ENCODE results near the gene TRIM13. TPM values are rescaled to one million over a fixed set of nuclear protein-coding genes. Genes with fewer than 3 reads are reported as not detected.

Gene TRIM13
- total and polyA plus RNA-seq, 2 of the 8 experiments (the other 6 are each of a cell fraction or from before 2014, with no cell fraction given) = 21.2 to 31.5 TPM

DNA sequence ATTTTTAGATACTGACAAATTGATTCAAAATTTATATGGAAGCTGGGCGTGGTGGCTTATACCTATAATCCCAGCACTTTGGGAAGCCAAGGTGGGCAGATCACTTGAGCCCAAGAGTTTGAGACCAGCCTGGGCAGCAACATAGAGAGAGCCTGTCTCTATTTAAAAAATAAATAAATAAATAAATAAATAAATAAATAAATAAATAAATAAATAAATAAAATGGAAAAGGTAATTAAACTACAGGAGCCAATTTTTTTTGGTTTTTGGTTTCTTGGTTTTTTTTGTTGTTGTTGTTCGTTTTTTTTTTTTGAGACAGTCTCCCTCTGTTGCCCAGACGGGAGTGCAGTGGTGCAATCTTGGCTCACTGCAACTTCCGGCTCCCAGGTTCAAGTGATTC, 29.4 kb upstream of the TRIM13 start:
- Histone ChIP-seq H3K79me1 (ENCODE audit: low read depth, low read length) (no peaks in the 10 kb centered on the region), H2BK20ac (ENCODE audit: low read length) (no peak overlapping the region), H3K9ac (replicated peaks in 1 of 4; ENCODE audit: extremely low read depth in 1 of 4, low read depth in 3 of 4, low read length in 3 of 4) (no peak overlapping the region), H3K23me2 (ENCODE audit: low read depth, low read length) (no peaks in the 10 kb centered on the region), H3K18ac (ENCODE audit: extremely low read depth, low read length) (no peak overlapping the region), H3K14ac (ENCODE audit: insufficient read length) (no peak overlapping the region), H4K5ac (ENCODE audit: insufficient read length, low read depth, low read length) (no peak overlapping the region), H3K4me2 (ENCODE audit: insufficient read depth in 1 of 2, low read depth in 2 of 2, low read length in 2 of 2) (no peak overlapping the region), H2AK5ac (ENCODE audit: low read depth, low read length) (no peak overlapping the region), H2BK15ac (ENCODE audit: low read length) (no peak overlapping the region), H3K27ac (ENCODE audit: low read depth, low read length) (no peak overlapping the region), H3K27me3 (replicated peaks in 1 of 4; ENCODE audit: control insufficient read depth in 3 of 4, extremely low read depth in 1 of 4, insufficient read depth in 3 of 4, low read length in 3 of 4) (no peaks in the 10 kb centered on the region), H3K4me1 (replicated peaks in 1 of 4; ENCODE audit: control insufficient read depth in 3 of 4, insufficient read depth in 4 of 4, low read length in 3 of 4) (no peaks in the 10 kb centered on the region), H3K9me3 (ENCODE audit: insufficient read depth in 2 of 2, low read depth in 1 of 2, low read length in 1 of 2) (0 out of 4 replicates have a peak, but pooled peaks cover 0 to 2% of the 10 kb centered on the region in 2 experiments), H4K20me1 (replicated peaks in 1 of 2; ENCODE audit: control insufficient read depth in 1 of 2, insufficient read depth in 2 of 2, low read length in 2 of 2) (no peaks in the 10 kb centered on the region), H2BK120ac (replicated peaks; ENCODE audit: low read depth, low read length) (no peak overlapping the region), H3K56ac (replicated peaks; ENCODE audit: insufficient read length, low read depth, low read length) (no peak overlapping the region), H3K23ac (ENCODE audit: insufficient read length) (no peak overlapping the region), H3K4me3 (ENCODE audit: extremely low read depth in 1 of 4, insufficient read depth in 2 of 4, low read depth in 3 of 4, low read length in 4 of 4) (no peak overlapping the region), H4K8ac (ENCODE audit: extremely low read depth, insufficient read depth, low read length) (no peak overlapping the region), H2BK5ac (ENCODE audit: low read depth, low read length) (no peak overlapping the region), H3K4ac (replicated peaks; ENCODE audit: insufficient read length, low read depth, low read length) (no peak overlapping the region), H4K91ac (replicated peaks; ENCODE audit: insufficient read length, low read length) (no peak overlapping the region), H2BK12ac (ENCODE audit: low read depth, low read length) (no peak overlapping the region), H2AFZ (ENCODE audit: low read length) (no peak overlapping the region), H3K36me3 (ENCODE audit: control insufficient read depth in 2 of 4, insufficient read depth in 4 of 4, low read length in 3 of 4) (no peaks in the 10 kb centered on the region), H3K79me2 (ENCODE audit: control insufficient read depth in 1 of 2, insufficient read depth in 2 of 2, low read length in 2 of 2) (no peaks in the 10 kb centered on the region)
- POLR2A ChIA-PET (ENCODE audit: partially characterized antibody) = no interaction called here
- no peak for FAIRE-seq
- CTCF ChIA-PET (ENCODE audit: partially characterized antibody) = interaction anchor here (1.7 kb wide), 1 partner anchor 9 kb away, joined by 5 read pairs; no protein-coding TSS in a partner anchor
- WGBS, 2 experiments (ENCODE audit: extremely low coverage in 1 of 2, insufficient coverage in 1 of 2, insufficient read length in 1 of 2, insufficient replicate concordance in 2 of 2, low coverage in 1 of 2, low lambda C conversion rate in 2 of 2, missing lambda C conversion rate in 1 of 2) = 96% methylated on average over 3 of the region's 4 CpGs; no CpG with 5 or more reads in 1 of the 2 experiments
- no peak for DNase-seq (ENCODE audit: low read depth in 1 of 2, low spot score in 2 of 2)
- TF ChIP-seq CEBPB (IDR thresholded peaks at IDR 0.05; ENCODE audit: low read depth, low read length) (no peak), JUND (IDR thresholded peaks at IDR 0.05; ENCODE audit: low read length) (no peak), MAX (IDR thresholded peaks at IDR 0.05) (no peak), SP1 (IDR thresholded peaks at IDR 0.05; ENCODE audit: low read depth, low read length) (no peak), TBP (IDR thresholded peaks at IDR 0.05; ENCODE audit: low read depth, low read length) (no peak), CBX8 (IDR thresholded peaks at IDR 0.05; ENCODE audit: borderline replicate concordance, low read depth, low read length) (no peak), SIRT6 (IDR thresholded peaks at IDR 0.05; ENCODE audit: low read length) (no peak), KDM4A (IDR thresholded peaks at IDR 0.05; ENCODE audit: low read depth, low read length, severe bottlenecking) (no peak), RAD21 (IDR thresholded peaks at IDR 0.05 in 1 of 2, conservative IDR thresholded peaks at IDR 0.05 in 1 of 2; ENCODE audit: low read depth in 2 of 2, low read length in 2 of 2) (no peak), TEAD4 (IDR thresholded peaks at IDR 0.05; ENCODE audit: low read depth, low read length) (no peak), BRCA1 (IDR thresholded peaks at IDR 0.05; ENCODE audit: low read depth, low read length) (no peak), GABPA (IDR thresholded peaks at IDR 0.05; ENCODE audit: borderline replicate concordance, insufficient read depth, low read length) (no peak), JUN (IDR thresholded peaks at IDR 0.05; ENCODE audit: low read depth, low read length) (no peak), E2F6 (IDR thresholded peaks at IDR 0.05) (no peak), YY1 (IDR thresholded peaks at IDR 0.05; ENCODE audit: low read depth, low read length) (no peak)
